Stimulated activated CD8-positive, alpha-beta memory T cell treated with anti-CD3 and anti-CD28 coated beads, Interleukin-12 subunit alpha, Interleukin-12 subunit beta, amount 100 ng/mL, for 24 hours (primary cell): ENCODE data around the gene MICU1.
"Not testable (repeated sequence)": the region's sequence is repeated elsewhere in the genome, so short reads cannot be mapped to it uniquely, and the experiment has no call there.

Experiments used
- DNase-seq: peaks from one replicate; pipeline ENCODE4 v3.0.0-alpha.2; 2020; ENCODE audit errors: extremely low read depth

Gene MICU1

GRCh38 chr10:72561745-72562166 lies 64.1 kb downstream of the MICU1 start:
- DNase-seq, result no peak

GRCh38 chr10:72557362-72557761 lies 68.5 kb downstream of the MICU1 start:
- no peak for DNase-seq

DNA sequence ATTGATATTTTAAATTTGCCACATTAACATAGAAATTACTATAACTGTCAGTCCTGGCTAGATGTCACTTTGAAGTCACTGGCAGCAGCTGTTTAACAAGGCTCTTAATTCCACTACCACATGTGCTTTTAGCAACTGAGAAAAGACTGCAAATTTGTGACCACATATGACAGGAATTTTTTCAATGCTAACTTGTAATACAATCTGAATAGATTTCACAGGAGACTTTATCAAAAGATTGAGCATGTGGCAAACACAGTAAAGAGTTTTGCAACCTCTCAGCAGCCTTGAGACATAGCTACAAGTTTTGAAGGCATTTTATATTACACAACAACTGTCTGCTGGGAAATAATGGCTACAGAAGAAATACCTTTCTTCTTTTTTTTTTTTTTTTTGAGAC lies 73.0 kb downstream of the MICU1 start:
- no peak for DNase-seq

- DNase-seq, result no peak
Measured at GRCh38 chr10:72550239-72550638, 75.6 kb downstream of the MICU1 start.

- no peak for DNase-seq
Measured at GRCh38 chr10:72545546-72545945, 80.3 kb downstream of the MICU1 start.

GRCh38 chr10:72543855-72544254 lies 82.0 kb downstream of the MICU1 start:
- not testable (repeated sequence) for DNase-seq

- no peak for DNase-seq
Measured at GRCh38 chr10:72542396-72542815, 83.5 kb downstream of the MICU1 start.

DNA sequence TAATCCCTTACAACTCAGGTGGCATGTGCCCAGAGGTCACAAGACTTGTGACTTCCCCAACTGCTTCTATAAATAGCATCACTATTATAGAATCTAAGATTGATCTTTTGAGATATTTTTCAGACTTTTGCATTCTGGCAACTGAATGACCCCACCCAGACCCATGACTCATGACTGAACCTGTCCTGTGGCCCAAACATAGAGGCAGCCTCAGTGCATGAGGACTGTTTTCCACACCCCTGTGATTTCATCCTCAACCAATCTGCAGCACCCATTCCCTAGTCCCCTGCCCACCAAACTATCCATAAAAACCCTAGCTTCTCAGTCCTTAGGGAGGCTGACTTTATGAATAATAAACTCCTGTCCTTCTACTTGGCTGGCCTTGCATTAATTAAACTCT lies 84.5 kb downstream of the MICU1 start:
- no peak for DNase-seq

DNA sequence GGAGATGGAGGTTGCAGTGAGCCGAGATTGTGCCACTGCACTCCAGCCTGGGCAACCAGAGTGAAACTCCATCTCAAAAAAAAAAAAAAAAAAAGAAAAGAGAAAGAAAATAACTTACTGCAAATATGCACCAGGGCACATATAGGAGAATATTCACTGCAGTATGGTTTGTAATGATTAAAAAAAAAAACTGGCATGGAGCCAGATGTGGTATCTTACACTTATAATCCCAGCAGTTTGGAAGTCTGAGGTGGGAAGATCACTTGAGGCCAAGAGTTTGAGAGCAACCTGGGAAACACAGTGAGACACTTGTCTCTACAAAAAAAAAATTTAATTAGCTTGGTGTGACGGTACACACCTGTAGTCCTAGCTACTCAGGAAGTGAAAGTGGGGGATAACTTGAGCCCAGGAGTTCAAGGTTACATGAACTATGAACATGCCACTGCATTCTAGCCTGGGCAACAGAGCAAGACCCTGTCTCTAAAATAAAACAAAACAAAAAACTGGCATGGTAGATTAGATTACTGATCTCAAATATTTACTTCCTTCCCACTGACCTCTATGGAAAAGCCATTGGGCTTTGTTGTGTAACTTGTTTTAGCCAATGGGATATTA lies 85.6 kb downstream of the MICU1 start:
- DNase-seq, result no peak

DNA sequence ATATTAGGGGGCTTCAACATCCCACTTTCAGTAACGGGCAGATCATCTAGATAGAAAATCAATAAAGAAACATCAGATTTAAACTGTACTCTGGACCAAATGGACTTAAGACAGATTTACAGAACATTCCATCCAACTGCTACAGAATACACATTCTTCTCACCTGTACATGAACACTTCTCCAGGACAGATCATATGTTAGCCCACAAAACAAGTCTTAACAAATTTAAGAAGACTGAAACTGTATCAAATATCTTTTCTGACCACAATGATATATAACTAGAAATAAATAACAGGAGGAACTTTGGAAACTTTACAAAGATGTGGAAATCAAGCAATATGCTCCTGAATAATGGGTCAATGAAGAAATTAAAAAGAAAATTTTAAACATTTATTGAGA lies 86.7 kb downstream of the MICU1 start:
- no peak for DNase-seq

DNA sequence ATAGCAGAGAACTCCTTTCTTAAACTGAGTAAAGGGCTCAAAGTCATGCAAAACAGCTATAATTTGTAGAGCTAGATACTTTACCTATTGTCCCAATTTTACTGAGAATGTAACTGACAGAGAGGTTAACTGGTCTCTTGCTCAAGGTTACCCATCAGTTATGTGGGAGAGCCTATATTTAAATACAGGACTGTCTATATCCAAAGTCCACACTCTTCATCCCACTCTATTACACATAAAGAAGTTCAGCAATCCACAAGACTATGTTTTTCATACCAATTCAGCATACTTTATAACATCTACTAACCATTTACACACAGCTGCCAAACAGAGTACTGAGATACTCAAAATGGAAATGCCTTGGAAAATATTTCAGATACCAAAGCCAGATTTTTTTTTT lies 100.2 kb downstream of the MICU1 start:
- no peak for DNase-seq

DNA sequence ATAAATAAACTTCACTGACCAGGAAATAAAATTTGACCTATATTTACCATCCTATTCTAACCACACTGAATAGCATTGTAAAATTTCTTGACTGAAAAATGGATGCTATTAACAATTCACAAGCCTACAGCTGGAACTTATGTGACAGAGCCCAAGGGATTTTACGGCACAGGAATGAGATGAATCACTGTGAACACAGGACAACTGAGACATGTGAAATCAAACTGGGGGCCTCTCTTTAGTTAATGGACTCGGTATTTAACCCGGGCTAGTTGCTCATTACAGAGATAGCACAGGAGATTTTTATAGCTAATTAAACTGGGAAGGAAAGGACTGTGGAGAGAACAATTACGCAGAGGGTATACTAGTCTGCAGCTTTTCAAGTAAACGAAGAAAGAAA lies 100.6 kb downstream of the MICU1 start:
- DNase-seq, result no peak

- no peak for DNase-seq
Measured at GRCh38 chr10:72524489-72524888, 101.4 kb downstream of the MICU1 start.

DNA sequence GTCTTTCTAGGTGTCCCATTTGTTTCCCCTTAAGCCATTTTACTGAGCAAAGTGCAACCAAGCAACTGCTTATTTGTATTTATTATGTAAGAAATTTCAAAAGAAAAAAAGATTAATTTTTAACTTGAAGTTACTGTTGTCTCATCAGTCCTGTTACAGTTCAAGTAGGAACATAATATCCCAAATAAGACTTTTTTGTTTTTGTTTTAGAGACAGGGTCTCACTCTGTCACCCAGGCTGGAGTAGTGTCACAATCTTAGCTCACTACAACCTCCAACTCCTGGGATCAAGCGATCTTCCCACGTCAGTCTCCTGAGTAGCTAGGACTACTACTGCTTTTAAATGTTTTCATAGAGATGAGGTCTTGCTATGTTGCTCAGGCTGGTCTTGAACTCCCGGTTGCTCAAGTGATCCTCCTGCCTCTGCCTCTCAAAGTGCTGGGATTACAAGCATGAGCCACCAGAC lies 101.9 kb downstream of the MICU1 start:
- no peak for DNase-seq

DNA sequence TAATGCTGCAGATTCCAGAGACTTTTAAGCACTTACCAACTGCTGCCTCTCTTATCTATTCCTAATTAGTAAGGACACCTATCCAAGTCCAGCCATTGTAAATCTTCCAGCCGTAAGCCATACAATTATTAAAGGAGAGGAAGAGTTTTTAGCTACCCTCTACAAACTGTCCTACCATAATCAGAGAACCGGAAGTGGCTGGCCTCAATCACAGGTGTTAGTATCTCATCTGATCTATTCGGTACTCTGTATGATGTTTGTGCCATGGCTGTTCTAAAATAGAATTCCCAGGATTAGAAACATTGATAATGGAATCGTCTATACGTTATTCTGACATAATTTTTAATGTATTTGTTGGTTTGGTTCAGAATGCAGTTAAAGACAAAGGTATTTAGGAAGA lies 102.8 kb downstream of the MICU1 start:
- DNase-seq, result no peak

DNA sequence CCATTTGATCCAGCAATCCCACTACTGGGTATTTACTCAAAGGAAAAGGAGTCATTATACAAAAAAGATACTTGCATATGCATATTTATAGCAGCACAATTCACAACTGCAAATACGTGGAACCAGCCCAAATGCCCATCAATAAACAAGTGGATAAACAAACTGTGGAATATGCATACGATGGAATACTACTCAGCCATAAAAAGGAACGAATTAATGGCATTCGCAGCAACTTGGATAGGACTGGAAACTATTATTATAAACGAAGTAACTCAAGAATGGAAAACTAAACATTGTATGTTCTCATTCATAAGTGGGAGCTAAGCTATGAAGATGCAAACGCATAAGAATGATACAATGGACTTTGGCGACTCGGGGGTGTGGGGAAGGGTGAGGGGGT lies 108.6 kb downstream of the MICU1 start:
- DNase-seq, result no peak

- DNase-seq, result no peak
Measured at GRCh38 chr10:72515455-72515854, 110.4 kb downstream of the MICU1 start.

- DNase-seq, result no peak
Measured at GRCh38 chr10:72513910-72514309, 112.0 kb downstream of the MICU1 start.

DNA sequence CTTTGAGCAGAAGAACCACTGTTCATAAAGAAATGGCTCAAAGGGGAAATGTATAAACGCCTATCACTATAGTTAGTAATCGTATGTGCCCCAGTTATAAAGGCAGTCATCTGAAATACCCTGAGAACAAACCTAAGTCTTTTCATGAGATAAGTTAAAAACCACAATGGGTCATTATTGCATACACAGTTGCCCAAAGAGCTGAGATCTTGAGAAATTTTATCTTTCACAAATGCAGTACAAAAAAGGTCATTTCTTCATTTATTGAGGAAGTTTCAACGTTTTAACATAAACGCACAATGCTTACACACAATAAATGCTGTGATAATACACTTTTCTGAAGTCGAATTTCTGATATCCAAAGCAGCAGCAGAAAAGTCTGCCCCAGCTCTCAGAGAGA lies 114.4 kb downstream of the MICU1 start:
- DNase-seq, result no peak

DNA sequence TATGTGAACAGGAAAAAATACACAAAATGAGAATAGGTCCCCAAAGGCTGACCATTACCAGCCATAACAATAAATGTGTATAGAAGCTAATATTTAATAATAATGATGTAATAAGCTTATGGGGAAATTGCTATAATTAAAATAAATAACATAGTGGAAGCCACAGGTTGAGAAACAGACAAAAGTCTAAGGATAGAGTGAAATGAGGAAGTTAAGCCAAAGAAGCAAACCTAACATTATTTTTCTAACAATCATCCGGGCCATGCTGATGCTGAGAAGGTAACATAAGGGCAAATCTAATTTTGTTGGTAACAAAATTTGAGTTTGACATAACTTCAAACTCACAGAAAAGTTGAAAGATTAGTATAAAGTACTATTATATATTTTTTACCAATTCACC lies 115.9 kb downstream of the MICU1 start:
- DNase-seq, result no peak

GRCh38 chr10:72509206-72509799 lies 116.6 kb downstream of the MICU1 start:
- no peak for DNase-seq

GRCh38 chr10:72508033-72508432 lies 117.8 kb downstream of the MICU1 start:
- no peak for DNase-seq

GRCh38 chr10:72506474-72506873 lies 119.4 kb downstream of the MICU1 start:
- DNase-seq, result no peak

GRCh38 chr10:72505435-72505834 lies 120.4 kb downstream of the MICU1 start:
- no peak for DNase-seq
